ENCODE results near the gene ALX1.

The ALX1 gene

GRCh38 chr12:85280165-85280983 is at the start of gene ALX1:
TSS of gene ALX1 (plus strand) at chr12:85280220. CDS start at chr12:85280262, 42 bp downstream.
- no peak for DNase-seq

DNA sequence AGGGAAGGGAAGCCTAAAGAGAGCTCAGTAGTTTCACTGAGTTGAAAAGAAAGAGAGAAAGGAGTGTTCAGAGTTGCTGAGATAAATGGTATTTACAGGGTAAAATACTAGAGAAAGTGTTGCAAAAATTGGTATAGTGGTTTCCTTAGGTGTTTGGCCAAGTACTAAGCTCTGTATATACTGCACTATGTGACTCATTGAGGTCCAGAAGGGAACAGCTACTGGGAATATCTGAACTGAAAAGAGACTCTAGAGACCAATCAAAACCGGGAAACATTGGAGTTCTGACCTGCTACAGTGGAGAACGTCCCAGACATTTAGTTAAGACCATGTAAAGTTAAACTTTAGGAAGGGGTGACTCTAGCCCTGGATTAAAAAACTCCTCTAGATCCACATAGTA is 42.7 kb upstream of the ALX1 start:
- DNase-seq: no peak

DNA sequence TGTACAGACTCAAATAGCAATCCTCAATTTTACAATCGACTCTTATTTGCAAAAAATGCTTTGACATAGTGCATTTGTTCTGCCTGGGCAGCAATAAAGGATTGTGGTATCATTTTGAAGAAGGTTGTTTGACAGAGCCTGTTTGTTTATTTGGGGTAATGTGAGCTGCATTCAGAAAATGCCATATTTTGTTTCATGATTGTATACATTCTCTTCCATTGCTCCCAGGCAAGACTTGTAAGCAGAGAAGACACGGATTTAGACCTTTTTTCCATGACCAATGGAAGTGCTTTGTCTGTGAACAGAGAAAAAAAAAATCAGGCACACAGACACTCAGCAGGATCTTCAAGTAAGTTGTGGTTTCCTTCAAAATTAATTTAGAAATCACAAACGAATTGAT is 35.5 kb upstream of the ALX1 start:
- DNase-seq: peak in 1 of 2 experiments; percentile 34

DNA sequence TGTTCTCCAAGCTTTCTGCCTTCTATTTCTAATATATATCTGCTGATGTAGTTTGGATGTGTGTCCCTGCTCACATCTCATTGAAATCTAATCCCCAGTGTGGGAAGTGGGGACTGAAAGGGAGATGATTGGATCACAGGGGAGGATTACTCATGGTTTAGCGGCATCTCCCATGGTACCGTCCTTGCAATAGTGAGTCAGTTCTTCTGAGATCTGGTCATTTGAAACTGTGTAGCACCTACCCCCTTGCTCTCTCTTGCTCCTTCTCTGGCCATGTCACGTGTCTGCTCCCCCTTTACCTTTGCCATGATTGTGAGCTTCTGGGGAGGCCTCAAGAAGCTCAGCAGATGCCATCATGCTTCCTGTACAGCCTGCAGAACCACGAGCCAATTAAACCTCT is 26.2 kb upstream of the ALX1 start:
- DNase-seq: no peak

DNA sequence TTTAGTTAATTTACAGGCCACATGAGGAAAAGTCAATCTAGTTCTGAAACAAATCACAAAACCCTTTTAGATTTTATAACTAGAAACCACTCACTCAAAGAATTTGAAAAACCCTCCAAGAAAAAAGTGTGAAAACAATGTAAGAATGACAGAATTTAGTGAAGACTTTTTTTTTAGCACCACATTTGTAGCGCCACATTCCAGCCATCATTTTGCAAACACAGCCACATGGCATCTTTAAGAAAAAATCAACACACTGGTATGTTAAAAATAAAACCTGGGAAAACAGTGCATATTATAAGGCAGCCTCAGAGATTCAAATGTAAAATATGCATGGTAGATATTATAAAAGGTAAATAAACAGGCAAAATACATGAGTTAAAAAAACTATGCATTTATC is 22.3 kb upstream of the ALX1 start:
- no peak for DNase-seq

DNA sequence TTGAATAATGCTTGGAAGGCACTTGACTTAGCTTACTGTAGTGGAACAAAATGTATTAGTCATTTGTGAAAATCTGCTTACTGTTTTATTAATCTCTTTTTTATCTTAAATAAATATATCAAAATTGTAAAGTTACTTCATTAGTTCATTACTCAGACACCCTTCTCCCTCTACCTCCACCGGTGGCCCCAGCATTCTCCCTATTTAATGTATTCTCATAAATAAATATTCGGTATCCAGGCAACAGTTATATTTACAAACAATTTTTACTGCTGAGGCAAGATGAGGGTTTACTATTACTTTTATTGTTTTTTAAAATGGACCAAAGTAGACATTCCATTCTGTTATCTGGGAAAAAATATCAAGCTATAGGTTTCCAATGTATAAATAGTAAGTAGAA is 19.6 kb upstream of the ALX1 start:
- no peak for DNase-seq

- DNase-seq: no peak
Measured at GRCh38 chr12:85260896-85261295, 19.1 kb upstream of the ALX1 start.

DNA sequence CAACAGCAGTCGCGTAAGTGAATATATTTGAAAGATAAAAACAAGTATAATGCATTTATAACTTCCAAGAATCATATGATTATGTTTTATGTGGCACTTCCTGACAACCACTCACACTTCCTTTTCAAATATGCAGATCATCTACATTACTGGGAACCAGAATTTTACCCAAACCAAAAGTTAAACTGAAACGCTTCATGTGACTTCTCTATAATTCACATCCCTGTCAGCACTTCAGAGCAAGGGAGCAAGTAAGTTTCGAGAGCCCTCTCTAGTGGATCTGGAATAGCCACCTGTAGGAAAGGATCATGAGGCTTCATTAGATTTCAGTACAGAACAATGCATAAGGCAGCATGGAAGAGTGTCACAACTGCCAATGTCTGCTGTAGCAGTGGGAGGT is 13.7 kb upstream of the ALX1 start:
- no peak for DNase-seq

DNA sequence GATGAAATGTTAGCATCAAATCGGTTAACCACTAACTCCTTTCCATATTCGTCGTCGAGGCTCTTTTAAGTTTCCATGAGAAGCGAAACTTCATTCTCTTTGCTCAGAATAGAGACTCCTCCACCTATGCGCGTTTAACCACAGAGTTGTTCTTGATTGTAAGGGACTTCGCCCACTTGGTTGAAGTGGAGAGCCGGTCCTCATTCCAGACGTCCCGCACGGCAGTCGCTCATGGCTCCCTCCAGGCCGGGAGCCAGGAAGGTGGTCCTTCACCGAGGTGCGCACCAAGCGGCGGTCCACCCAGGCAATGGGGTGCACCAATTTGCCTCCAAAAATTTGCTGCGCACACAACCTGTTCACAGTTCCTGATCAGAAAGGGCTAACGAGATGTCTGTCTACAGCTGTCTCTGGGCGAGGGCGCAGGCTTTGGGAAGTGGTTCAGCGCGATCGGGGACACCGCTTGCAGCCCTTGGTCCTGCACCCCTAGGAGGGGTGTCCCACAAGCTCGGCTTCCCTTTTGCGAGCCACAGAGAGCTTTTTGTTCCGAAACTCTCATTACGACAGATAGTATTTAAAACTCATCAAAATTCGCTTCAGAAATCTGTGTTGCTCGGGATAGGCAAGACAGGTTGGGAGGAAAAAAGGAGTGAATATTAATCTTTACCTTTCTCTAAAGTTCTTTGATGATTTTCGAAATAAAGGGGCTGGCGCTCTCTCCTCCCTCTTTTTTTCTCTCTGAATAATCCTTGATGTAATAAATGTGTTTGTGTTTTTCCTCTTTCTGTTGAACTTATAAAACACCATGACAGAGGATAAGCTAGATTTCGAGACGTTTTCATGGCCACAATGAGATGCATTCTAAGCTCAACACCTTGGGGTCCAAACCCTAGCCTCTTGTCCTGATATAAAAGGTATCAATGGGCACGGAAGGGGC is 6.4 kb upstream of the ALX1 start:
- no peak for DNase-seq

DNA sequence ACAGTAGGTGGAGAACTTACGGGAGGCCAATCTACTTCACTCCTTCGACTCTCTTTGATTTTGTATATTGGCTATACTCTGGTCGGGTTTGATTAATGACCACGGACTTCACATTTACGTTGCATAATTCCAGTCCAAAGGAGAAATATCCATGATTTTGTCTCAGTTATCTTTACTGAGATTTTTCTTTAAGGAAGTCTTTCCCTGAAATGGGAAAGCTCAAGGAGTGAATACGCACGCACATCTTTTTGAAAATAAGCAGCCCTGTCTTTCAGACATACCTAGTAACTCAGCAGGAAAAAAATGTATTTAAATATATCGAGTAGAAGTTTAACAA is 5.7 kb upstream of the ALX1 start:
- no peak for DNase-seq

- DNase-seq: no peak
Measured at GRCh38 chr12:85275374-85275773, 4.6 kb upstream of the ALX1 start.

- DNase-seq: no peak
Measured at GRCh38 chr12:85277191-85277590, 2.8 kb upstream of the ALX1 start.

- no peak for DNase-seq
Measured at GRCh38 chr12:85277900-85278597, 2.0 kb upstream of the ALX1 start.

DNA sequence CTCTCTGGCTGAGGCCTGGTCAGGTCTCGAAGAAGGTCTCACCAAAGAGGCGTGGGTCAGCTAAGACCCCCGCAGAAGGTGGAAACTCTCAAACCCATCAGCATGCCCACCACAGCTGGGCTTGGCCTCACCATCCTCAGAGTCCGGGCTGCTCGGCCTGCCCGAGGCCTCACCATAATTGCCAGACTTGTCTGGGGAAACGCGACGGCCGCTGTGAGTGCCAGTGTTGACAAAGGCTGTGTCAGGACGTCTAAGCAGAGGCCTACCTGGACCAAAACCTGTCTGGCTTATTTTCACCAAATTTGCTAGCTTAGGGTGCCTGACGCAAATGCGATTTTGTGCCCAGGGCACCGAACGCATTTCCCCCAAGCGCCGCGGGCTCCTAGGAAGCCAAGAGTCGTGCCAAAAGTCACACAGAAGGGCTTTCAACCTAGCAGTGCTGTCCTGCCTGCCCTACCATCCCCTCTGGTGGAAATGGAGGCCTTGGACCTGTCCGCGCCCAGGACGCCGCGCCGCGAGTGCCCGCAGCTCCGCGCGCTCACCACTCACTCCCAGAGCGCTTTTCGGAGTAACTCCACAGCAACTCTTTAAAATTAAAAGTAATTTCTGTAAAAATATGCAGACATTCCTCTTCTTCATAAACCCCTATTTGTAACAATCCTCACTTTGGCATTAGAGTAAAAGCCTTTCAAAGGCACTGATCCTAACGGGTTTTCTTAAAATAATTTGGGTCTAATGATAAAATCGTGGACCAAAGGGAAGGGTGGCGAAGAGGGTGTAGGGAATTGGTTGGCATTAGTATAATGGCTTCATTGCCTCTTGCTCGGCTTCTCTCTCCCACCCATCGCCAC is 1.2 kb upstream of the ALX1 start:
- DNase-seq: no peak

GRCh38 chr12:85279449-85280164 is 413 bp upstream of the ALX1 start:
- DNase-seq: no peak

GRCh38 chr12:85280984-85281630 is 1.1 kb downstream of the ALX1 start:
- no peak for DNase-seq

- no peak for DNase-seq
Measured at GRCh38 chr12:85281636-85282312, 1.8 kb downstream of the ALX1 start.

GRCh38 chr12:85283560-85283959 is 3.5 kb downstream of the ALX1 start:
- no peak for DNase-seq

DNA sequence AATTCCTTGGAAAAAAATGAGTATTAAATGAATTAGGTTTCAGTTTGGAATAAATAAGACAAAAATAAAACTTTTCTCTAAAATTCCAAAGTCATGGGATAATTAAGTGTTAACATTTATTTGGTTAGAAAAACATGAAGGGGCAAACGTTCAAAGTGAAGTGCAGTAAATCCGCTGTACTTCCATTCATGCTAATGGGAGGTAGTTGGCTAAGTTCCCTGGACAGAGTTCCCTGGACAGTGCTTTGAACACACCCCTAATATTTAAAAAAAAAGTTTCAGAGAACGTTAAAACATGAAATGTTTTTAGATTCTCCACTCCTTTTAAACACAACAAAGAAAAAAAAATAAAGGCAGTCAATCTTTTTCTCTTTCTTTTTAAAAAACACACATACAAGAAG is 16.3 kb downstream of the ALX1 start:
- no peak for DNase-seq

- DNase-seq: no peak
Measured at GRCh38 chr12:85299053-85299452, 19.0 kb downstream of the ALX1 start.

- DNase-seq: no peak
Measured at GRCh38 chr12:85301051-85301450, 21.0 kb downstream of the ALX1 start.
